Esophagus squamous epithelium (tissue), 5 donors: Measurements from ENCODE around the gene MRPS7. TPM values are rescaled to one million over a fixed set of nuclear protein-coding genes. Genes with fewer than 3 reads are reported as not detected.
A peak's percentile ranks its signal among the peaks of the same experiment; 100 is the strongest.

Experiments used
- DNase-seq: peaks from one replicate; lab custom pipeline; 2025; lab: John Stamatoyannopoulos, UW
- H3K27ac ChIP-seq, 4 donors: fragments of 200-600 bp; sonication (generic); one replicate each; pipeline ENCODE4 v1.5.1; 2016 to 2019; ENCODE audit warnings: mild to moderate bottlenecking in 1 of 4
- H3K27me3 ChIP-seq, 4 donors: fragments of 200-600 bp; sonication (generic); 1 replicate in 3 of 4; 2 replicates in 1 of 4; pipeline versions ENCODE4 v1.5.1 to v1.6.0; 2017 to 2021; ENCODE audit warnings: antibody characterized with exemption in 1 of 4
- H3K36me3 ChIP-seq, 3 donors: fragments of 200-600 bp; sonication (generic); one replicate each; pipeline ENCODE4 v1.5.1; 2016 to 2019
- H3K4me1 ChIP-seq, 3 donors: fragments of 200-600 bp; sonication (generic); one replicate each; pipeline ENCODE4 v1.5.1; 2017 to 2019
- H3K4me3 ChIP-seq, 4 donors: fragments of 200-600 bp; sonication (generic); 1 replicate in 3 of 4; 2 replicates in 1 of 4; pipeline ENCODE4 v1.5.1; 2016 to 2019; ENCODE audit warnings: mild to moderate bottlenecking in 2 of 4, moderate library complexity in 1 of 4
- H3K9me3 ChIP-seq, 3 donors: fragments of 200-600 bp; sonication (generic); one replicate each; pipeline ENCODE4 v1.5.1; 2016 to 2019
- POLR2A ChIP-seq, 4 donors: fragments of 450-650 bp; IDR thresholded peaks; one replicate each; pipeline ENCODE4 v1.6.1; 2017; ENCODE audit warnings: antibody characterized with exemption in 4 of 4, mild to moderate bottlenecking in 4 of 4, moderate library complexity in 3 of 4
- WGBS, 2 donors: methylation state at CpG; one replicate each; pipeline ENCODE4 v1.1.5; 2018; 5-methylcytosine and 5-hydroxymethylcytosine counted together
- intact Hi-C: fragments of 100-400 bp; cut with DNase I; formaldehyde crosslinking; loops from one replicate; pipeline ENCODE4 v1.15.0; 2022
- total RNA-seq, 4 donors: library from RNA; depleted of rRNA; stranded (reverse); fragments of >200 nt; gene quantifications; one replicate each; pipeline ENCODE4 v1.1.0, GENCODE V29; 2016
- TF ChIP-seq, protein P1 (sequence below), 6 experiments: fragments of 450-650 bp in 4 of 6; fragments of 200-600 bp in 2 of 6; sonication (generic) in 2 of 6; IDR thresholded peaks; one replicate each; pipeline ENCODE4 v1.5.1; 2016 to 2019; ENCODE audit warnings: antibody characterized with exemption in 6 of 6, mild to moderate bottlenecking in 4 of 6, moderate library complexity in 4 of 6
- donor health status: DM: yes; HTN: yes; CAD: no.

MRPS7 gene
- total RNA-seq, 4 donors from 2014 or later: 42.2 to 62.6 (median 48.7) TPM

DNA sequence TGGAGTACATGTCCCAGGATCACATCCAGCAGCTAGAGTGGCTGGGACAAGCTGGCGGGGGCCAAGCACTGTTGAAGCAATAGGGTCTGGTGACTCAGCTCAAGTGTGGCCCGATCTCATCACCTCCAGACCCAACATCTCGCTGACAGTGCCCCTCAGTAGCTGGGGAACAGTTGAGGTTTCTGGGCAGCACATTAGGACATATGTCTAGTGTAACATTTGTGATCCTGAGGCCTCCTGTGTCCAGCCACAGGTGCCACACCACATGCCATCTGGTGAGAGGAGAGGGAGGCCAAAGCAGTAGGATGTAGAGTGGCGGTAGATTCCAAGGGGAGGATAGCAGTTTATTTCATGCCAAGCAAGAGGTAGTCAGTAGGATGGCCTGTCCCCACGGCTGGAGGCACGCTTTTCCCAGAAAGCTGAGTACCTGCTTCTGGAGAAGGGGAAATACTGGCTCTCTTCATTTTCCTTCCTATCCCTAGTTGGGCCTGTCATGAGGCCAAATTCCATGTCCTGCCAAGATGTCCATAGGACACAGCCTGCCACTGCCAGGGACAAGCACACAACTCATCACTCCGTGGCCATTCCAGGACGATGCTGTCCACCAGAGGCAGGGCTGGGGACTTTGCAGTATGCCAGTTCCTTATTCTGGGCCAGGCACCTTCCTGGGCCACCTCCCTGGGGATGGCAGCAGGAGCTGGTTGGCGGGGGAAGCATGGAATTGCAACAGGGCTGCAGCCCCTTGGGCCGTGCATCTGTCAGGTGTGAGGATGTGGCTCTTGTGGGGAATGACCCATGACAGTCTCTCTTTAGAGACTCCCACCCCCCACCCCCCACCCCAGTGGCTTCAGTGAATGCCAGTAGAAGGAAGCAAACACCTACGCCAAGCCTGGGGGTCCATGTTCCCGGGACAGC is 24.3 kb upstream of the MRPS7 start:
- TF ChIP-seq, protein P1, sequence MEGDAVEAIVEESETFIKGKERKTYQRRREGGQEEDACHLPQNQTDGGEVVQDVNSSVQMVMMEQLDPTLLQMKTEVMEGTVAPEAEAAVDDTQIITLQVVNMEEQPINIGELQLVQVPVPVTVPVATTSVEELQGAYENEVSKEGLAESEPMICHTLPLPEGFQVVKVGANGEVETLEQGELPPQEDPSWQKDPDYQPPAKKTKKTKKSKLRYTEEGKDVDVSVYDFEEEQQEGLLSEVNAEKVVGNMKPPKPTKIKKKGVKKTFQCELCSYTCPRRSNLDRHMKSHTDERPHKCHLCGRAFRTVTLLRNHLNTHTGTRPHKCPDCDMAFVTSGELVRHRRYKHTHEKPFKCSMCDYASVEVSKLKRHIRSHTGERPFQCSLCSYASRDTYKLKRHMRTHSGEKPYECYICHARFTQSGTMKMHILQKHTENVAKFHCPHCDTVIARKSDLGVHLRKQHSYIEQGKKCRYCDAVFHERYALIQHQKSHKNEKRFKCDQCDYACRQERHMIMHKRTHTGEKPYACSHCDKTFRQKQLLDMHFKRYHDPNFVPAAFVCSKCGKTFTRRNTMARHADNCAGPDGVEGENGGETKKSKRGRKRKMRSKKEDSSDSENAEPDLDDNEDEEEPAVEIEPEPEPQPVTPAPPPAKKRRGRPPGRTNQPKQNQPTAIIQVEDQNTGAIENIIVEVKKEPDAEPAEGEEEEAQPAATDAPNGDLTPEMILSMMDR (IDR thresholded peaks at IDR 0.05): no peak
- no peak for TF ChIP-seq POLR2A (IDR thresholded peaks at IDR 0.05)
- DNase-seq: no peak
- Histone ChIP-seq H3K36me3 (peaks cover 53 to 100% (median 71%) of the 10 kb centered on the region in 3 donors), H3K27ac (no peak overlapping the region), H3K27me3 (no peaks in the 10 kb centered on the region), H3K4me3 (no peak overlapping the region), H3K9me3 (no peaks in the 10 kb centered on the region), H3K4me1 (no peaks in the 10 kb centered on the region)
- intact Hi-C loops: no loop called here
- 81 to 93% methylated on average over 4 to 8 of the region's 12 CpGs for WGBS, 2 donors

GRCh38 chr17:75238020-75238580 is 23.6 kb upstream of the MRPS7 start:
- no peaks in the 10 kb centered on the region for H3K9me3 ChIP-seq
- no peaks in the 10 kb centered on the region for H3K4me1 ChIP-seq
- peak overlapping the region in 2 of 4 donors; percentile 14 to 18 for H3K27ac ChIP-seq
- no peaks in the 10 kb centered on the region for H3K27me3 ChIP-seq
- no peak overlapping the region for H3K4me3 ChIP-seq
- 75 to 80% methylated on average over 1 to 6 of the region's 11 CpGs for WGBS, 2 donors
- no peak for DNase-seq
- no peak for TF ChIP-seq POLR2A (IDR thresholded peaks at IDR 0.05)
- TF ChIP-seq, protein P1 (IDR thresholded peaks at IDR 0.05): no peak
- peaks cover 59 to 100% (median 67%) of the 10 kb centered on the region in 3 donors for H3K36me3 ChIP-seq
- intact Hi-C loops: no loop called here

DNA sequence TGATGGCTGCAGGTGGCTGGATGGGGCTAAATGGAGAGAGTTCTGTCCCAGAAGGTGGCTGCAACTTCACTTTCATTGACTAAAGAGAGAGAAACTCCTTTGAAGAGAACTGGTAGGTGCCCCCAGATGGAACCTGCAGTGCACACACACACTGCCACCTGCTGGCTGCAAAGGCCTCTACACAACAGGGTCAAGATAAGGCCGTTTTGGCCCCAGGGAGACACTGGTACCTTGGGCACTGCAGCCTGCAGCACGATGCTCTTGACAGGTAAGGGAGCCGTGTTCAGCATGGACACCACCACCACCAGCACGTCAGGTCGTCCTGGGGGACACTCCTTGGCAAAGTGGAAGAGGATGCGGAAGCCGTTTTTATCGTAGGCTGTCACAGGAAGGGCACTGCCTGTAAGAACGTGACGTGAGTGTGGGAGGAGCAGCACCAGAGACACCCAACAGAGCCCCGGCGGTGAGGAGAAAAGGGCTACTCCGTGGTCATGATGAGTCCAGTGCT is 22.9 kb upstream of the MRPS7 start:
- H3K27me3 ChIP-seq: no peaks in the 10 kb centered on the region
- TF ChIP-seq, protein P1 (IDR thresholded peaks at IDR 0.05): peak; percentile 55 to 79 (median 77)
- TF ChIP-seq POLR2A (IDR thresholded peaks at IDR 0.05): no peak
- no peak overlapping the region for H3K4me3 ChIP-seq
- H3K4me1 ChIP-seq: no peaks in the 10 kb centered on the region
- DNase-seq: no peak
- peaks cover 64 to 100% (median 73%) of the 10 kb centered on the region in 3 donors for H3K36me3 ChIP-seq
- 20 to 53% methylated on average over 3 to 11 of the region's 13 CpGs for WGBS, 2 donors
- intact Hi-C loops: no loop called here
- H3K27ac ChIP-seq: peak overlapping the region in 3 of 4 donors; percentile 2 to 18 (median 14)
- H3K9me3 ChIP-seq: no peaks in the 10 kb centered on the region

DNA sequence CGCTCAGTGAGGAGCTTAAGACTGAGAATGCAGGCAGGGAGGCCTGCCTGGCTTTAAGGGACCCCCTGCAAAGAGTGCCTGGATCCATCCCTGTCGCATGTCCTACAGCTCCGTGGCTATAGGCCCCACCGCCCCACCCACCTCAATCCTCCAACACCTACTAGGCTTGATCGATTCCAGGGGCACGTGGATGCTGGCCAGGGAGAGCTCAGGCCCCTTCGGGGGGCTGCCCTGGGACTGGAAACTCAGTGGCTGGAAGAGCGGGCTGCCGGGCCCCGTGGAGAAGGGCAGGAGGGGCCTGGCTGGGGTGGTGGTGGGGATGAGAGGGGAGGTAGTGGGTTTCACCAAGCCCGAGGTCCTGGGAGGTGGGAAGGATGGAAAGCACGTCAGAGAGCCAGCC is 22.5 kb upstream of the MRPS7 start:
- H3K27ac ChIP-seq: peak overlapping the region in 3 of 4 donors; percentile 2 to 18 (median 14)
- intact Hi-C loops: no loop called here
- no peak overlapping the region for H3K4me3 ChIP-seq
- H3K36me3 ChIP-seq: peaks cover 69 to 100% (median 77%) of the 10 kb centered on the region in 3 donors
- no peak for TF ChIP-seq POLR2A (IDR thresholded peaks at IDR 0.05)
- TF ChIP-seq, protein P1 (IDR thresholded peaks at IDR 0.05): no peak
- H3K4me1 ChIP-seq: no peaks in the 10 kb centered on the region
- no peak for DNase-seq
- 81 to 89% methylated on average over 5 to 7 of the region's 12 CpGs for WGBS, 2 donors
- no peaks in the 10 kb centered on the region for H3K27me3 ChIP-seq
- H3K9me3 ChIP-seq: no peaks in the 10 kb centered on the region
